ENCODE data around the gene FGD5.

GRCh38 chr3:14890476-14890875 lies 71.7 kb downstream of the FGD5 start:
- TF ChIP-seq EZH2phosphoT487 (IDR thresholded peaks at IDR 0.05; ENCODE audit: borderline replicate concordance, low read length), result no peak
- no peak for TF ChIP-seq CTCF (IDR thresholded peaks at IDR 0.05; ENCODE audit: low read depth, low read length, poor library complexity, severe bottlenecking)
